Endothelial cell of umbilical vein (primary cell): ENCODE data around the gene GPATCH4. TPM values are rescaled to one million over a fixed set of nuclear protein-coding genes. Genes with fewer than 3 reads are reported as not detected.

Source experiments
- BruUV-seq: library from RNA; stranded (reverse); fragments of 400-500 nt; replicated peaks from 2 replicates; lab custom pipeline; 2021; lab: Mats Ljungman, UMichigan
- CTCF ChIA-PET: fragments of 300-600, 350-600 bp; sonication (Branson Sonifier 250); formaldehyde crosslinking; loops from one replicate; lab custom pipeline; 2021; ENCODE audit warnings: antibody characterized with exemption, inconsistent platforms; lab: Charles Lee
- POLR2A ChIA-PET: fragments of 300-600, 350-600 bp; sonication (Branson Sonifier 250); formaldehyde crosslinking; loops from one replicate; lab custom pipeline; 2021; ENCODE audit warnings: antibody characterized with exemption, inconsistent platforms; lab: Charles Lee
- DNase-seq: peaks from one replicate; pipeline ENCODE4 v3.0.0-alpha.2; 2011; ENCODE audit warnings: low read depth, low spot score
- FAIRE-seq: peaks from 2 replicates; lab custom pipeline; 2011; peaks lifted over from hg19 to GRCh38; lab: Jason Lieb, UNC
- H2AFZ ChIP-seq: 2 replicates; pipeline ENCODE4 v1.6.0; 2012; ENCODE audit warnings: low read depth, low read length, control low read depth, inconsistent platforms
- H3K27ac ChIP-seq: 2 replicates; pipeline ENCODE4 v1.5.1; 2011; ENCODE audit warnings: low read depth, mild to moderate bottlenecking, control low read depth, low read length, moderate library complexity; ENCODE audit not compliant: insufficient read depth
- H3K27me3 ChIP-seq, 2 experiments: 2 replicates each; pipeline versions ENCODE4 v1.6.0 to v1.6.1; 2011; ENCODE audit warnings: low read length in 2 of 2, mixed read lengths in 1 of 2; ENCODE audit not compliant: control insufficient read depth in 2 of 2, insufficient read depth in 2 of 2
- H3K36me3 ChIP-seq, 2 experiments: 2 replicates in 1 of 2; 3 replicates in 1 of 2; pipeline ENCODE4 v1.5.1; 2011; ENCODE audit warnings: low read length in 2 of 2, mild to moderate bottlenecking in 1 of 2, moderate library complexity in 1 of 2; ENCODE audit not compliant: control insufficient read depth in 2 of 2, insufficient read depth in 2 of 2; ENCODE audit errors: extremely low read depth in 1 of 2
- H3K4me1 ChIP-seq: 3 replicates; pipeline ENCODE4 v1.5.1; 2011; ENCODE audit warnings: mild to moderate bottlenecking, low read length; ENCODE audit not compliant: control insufficient read depth, insufficient read depth; ENCODE audit errors: extremely low read depth
- H3K4me2 ChIP-seq: 2 replicates; pipeline ENCODE4 v1.6.1; 2011; ENCODE audit warnings: low read length, control low read depth, mixed read lengths; ENCODE audit not compliant: insufficient read depth
- H3K4me3 ChIP-seq, 3 experiments: fragments of 200-600 bp in 1 of 3; sonication (generic), shearing (Covaris generic) in 1 of 3; replicated peaks in 1 of 3; 2 replicates each; pipeline ENCODE4 v1.5.1; 2011 to 2016; ENCODE audit warnings: control low read depth in 3 of 3, low read length in 3 of 3, mild to moderate bottlenecking in 2 of 3, inconsistent platforms in 1 of 3, low read depth in 1 of 3, moderate library complexity in 1 of 3; ENCODE audit not compliant: insufficient read depth in 1 of 3
- H3K79me2 ChIP-seq: 2 replicates; pipeline ENCODE4 v1.6.0; 2012; ENCODE audit warnings: low read length, inconsistent platforms; ENCODE audit not compliant: control insufficient read depth, insufficient read depth
- H3K9ac ChIP-seq: replicated peaks from 2 replicates; pipeline ENCODE3; 2011; ENCODE audit warnings: low read length, control low read depth; ENCODE audit not compliant: insufficient read depth; ENCODE audit errors: extremely low read depth
- H3K9me1 ChIP-seq: replicated peaks from 3 replicates; pipeline ENCODE4 v1.6.0; 2011; ENCODE audit warnings: mild to moderate bottlenecking, low read length; ENCODE audit not compliant: control insufficient read depth, insufficient read depth; ENCODE audit errors: extremely low read depth
- H3K9me3 ChIP-seq: replicated peaks from 2 replicates; pipeline ENCODE4 v1.5.1; 2012; ENCODE audit warnings: low read length, inconsistent platforms; ENCODE audit not compliant: control insufficient read depth, insufficient read depth
- H4K20me1 ChIP-seq: replicated peaks from 2 replicates; pipeline ENCODE3; 2011; ENCODE audit warnings: mild to moderate bottlenecking, low read length; ENCODE audit not compliant: control insufficient read depth, insufficient read depth; ENCODE audit errors: extremely low read depth
- EZH2 ChIP-seq: IDR thresholded peaks from 2 replicates; pipeline ENCODE4 v1.6.1; 2012; ENCODE audit warnings: borderline replicate concordance, low read depth, mild to moderate bottlenecking, moderate library complexity, low read length, inconsistent platforms; ENCODE audit not compliant: severe bottlenecking
- JUN ChIP-seq: IDR thresholded peaks from 2 replicates; pipeline ENCODE4 v1.6.1; 2011; ENCODE audit warnings: borderline replicate concordance, low read depth; ENCODE audit not compliant: insufficient read length, insufficient read depth
- dilution Hi-C: fragments of 300-500 bp; cut with MboI; formaldehyde crosslinking; loops from one replicate; pipeline ENCODE4 v1.15.0; 2019; ENCODE audit warnings: low sequenced_read_pairs; ENCODE audit not compliant: extremely low pct_ligation_motif_present
- intact Hi-C: fragments of 100-400 bp; cut with micrococcal nuclease; formaldehyde crosslinking; loops from one replicate; pipeline ENCODE4 v1.10.0; 2022
- polyA plus RNA-seq, 4 experiments: library from polyadenylated mRNA; depleted of rRNA in 3 of 4; stranded (reverse) in 3 of 4; unstranded in 1 of 4; fragments of >200 nt; gene quantifications; 2 replicates each; pipeline versions ENCODE4 v1.2.1 to v1.2.3, GENCODE V29; 2011 to 2012; ENCODE audit warnings: missing spikeins in 1 of 4
- total RNA-seq: library from RNA; stranded (reverse); gene quantifications from 2 replicates; pipeline ENCODE4 v1.2.3, GENCODE V29; 2021
- TF ChIP-seq, protein P1 (sequence below), 2 donors: IDR thresholded peaks; 1 replicate in 1 of 2; 2 replicates in 1 of 2; pipeline ENCODE4 v1.5.1; 2011; ENCODE audit warnings: low read length in 2 of 2, mild to moderate bottlenecking in 2 of 2, moderate library complexity in 2 of 2, control low read depth in 1 of 2, inconsistent platforms in 1 of 2, low read depth in 1 of 2; ENCODE audit not compliant: insufficient read depth in 1 of 2; ENCODE audit errors: extremely low read depth in 1 of 2

GPATCH4 gene
- total and polyA plus RNA-seq, 2 donors (not counting 3 experiments of a cell fraction or from before 2014, with no cell fraction given): 22.4 to 29.2 TPM

GRCh38 chr1:156623946-156624813 lies 22.9 kb upstream of the GPATCH4 start:
- peaks cover 48 to 50% of the 10 kb centered on the region in 2 experiments for H3K27me3 ChIP-seq
- BruUV-seq: no TSS peak
- no peaks in the 10 kb centered on the region for H3K79me2 ChIP-seq
- peak overlapping the region; percentile 20 for H3K4me2 ChIP-seq
- FAIRE-seq: peak; percentile 75
- ChIA-PET POLR2A (interaction anchor here (0.6 kb wide), 1 partner anchor 37 kb away, joined by 3 read pairs; no protein-coding TSS in a partner anchor), CTCF (interaction anchor here (0.7 to 13.8 kb wide), 31 partner anchors 10 to 450 kb away, joined by 3 to 237 read pairs (median 5); partner anchors contain the start of genes CRABP2, NES and TTC24)
- dilution Hi-C loops (no loop called here), intact Hi-C loops (no loop called here)
- peaks cover 10% of the 10 kb centered on the region for H3K4me1 ChIP-seq
- no peaks in the 10 kb centered on the region for H3K9me3 ChIP-seq
- H3K9ac ChIP-seq: no peak overlapping the region
- no peaks in the 10 kb centered on the region for H3K36me3 ChIP-seq
- no peaks in the 10 kb centered on the region for H4K20me1 ChIP-seq
- TF ChIP-seq, protein P1, sequence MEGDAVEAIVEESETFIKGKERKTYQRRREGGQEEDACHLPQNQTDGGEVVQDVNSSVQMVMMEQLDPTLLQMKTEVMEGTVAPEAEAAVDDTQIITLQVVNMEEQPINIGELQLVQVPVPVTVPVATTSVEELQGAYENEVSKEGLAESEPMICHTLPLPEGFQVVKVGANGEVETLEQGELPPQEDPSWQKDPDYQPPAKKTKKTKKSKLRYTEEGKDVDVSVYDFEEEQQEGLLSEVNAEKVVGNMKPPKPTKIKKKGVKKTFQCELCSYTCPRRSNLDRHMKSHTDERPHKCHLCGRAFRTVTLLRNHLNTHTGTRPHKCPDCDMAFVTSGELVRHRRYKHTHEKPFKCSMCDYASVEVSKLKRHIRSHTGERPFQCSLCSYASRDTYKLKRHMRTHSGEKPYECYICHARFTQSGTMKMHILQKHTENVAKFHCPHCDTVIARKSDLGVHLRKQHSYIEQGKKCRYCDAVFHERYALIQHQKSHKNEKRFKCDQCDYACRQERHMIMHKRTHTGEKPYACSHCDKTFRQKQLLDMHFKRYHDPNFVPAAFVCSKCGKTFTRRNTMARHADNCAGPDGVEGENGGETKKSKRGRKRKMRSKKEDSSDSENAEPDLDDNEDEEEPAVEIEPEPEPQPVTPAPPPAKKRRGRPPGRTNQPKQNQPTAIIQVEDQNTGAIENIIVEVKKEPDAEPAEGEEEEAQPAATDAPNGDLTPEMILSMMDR (IDR thresholded peaks at IDR 0.05; ENCODE audit: extremely low read depth in 1 of 2, insufficient read depth in 1 of 2, low read depth in 1 of 2, low read length in 2 of 2): peak; percentile 35 to 73
- TF ChIP-seq EZH2 (peak; percentile 93), JUN (no peak)
- H3K4me3 ChIP-seq: peak overlapping the region in 1 of 3 experiments; percentile 18
- no peak overlapping the region for H3K27ac ChIP-seq
- H3K9me1 ChIP-seq: no peaks in the 10 kb centered on the region
- H2AFZ ChIP-seq: peak overlapping the region; percentile 25
- peak; percentile 34 for DNase-seq
